Subcutaneous adipose tissue (tissue), 4 donors: ENCODE results near the gene TMEM200A. TPM values are rescaled to one million over a fixed set of nuclear protein-coding genes. Genes with fewer than 3 reads are reported as not detected.

Source experiments
- total RNA-seq, 4 donors: library from RNA; depleted of rRNA; stranded (reverse); fragments of >200 nt; gene quantifications; one replicate each; pipeline ENCODE4 v1.1.0, GENCODE V29; 2016
- TF ChIP-seq, protein P1 (sequence below): fragments of 450-650 bp; IDR thresholded peaks from one replicate; pipeline ENCODE4 v1.5.1; 2016; ENCODE audit warnings: low read depth, mild to moderate bottlenecking, control low read depth, antibody characterized with exemption, moderate library complexity

TMEM200A gene
- total RNA-seq, 4 donors from 2014 or later = 1.3 to 4.8 (median 2.4) TPM

DNA sequence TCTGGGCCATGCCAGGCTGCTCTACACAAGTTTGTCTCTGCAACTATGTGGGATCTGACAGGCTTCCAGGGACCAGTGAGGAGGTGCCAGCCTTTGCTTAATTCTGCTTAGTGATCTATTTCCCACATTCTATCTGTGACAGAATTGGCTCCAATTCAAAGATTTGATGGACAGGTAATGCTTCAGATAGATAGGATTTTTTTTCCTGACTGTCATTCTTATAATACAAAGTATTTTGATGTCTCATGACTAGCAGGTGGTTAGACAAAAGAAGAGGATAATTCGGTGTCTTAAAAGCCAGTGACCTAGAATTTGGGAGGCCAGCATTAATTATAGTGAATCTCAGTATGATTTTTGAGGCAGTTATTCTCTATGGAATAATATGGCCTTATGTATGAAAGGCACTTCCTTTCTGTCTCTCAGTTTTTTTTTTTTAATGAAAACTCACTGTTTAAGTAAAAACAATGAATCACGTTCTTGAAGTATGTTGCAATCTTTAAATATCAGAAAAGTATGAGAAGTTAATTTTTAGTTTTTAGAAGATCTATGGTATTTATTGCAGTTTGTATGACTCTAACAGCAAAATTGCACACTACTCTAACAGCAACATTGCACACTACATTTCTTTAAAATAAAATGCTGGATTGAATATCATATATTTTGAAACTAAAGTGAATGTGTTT is 43.7 kb downstream of the TMEM200A start:
- TF ChIP-seq, protein P1, sequence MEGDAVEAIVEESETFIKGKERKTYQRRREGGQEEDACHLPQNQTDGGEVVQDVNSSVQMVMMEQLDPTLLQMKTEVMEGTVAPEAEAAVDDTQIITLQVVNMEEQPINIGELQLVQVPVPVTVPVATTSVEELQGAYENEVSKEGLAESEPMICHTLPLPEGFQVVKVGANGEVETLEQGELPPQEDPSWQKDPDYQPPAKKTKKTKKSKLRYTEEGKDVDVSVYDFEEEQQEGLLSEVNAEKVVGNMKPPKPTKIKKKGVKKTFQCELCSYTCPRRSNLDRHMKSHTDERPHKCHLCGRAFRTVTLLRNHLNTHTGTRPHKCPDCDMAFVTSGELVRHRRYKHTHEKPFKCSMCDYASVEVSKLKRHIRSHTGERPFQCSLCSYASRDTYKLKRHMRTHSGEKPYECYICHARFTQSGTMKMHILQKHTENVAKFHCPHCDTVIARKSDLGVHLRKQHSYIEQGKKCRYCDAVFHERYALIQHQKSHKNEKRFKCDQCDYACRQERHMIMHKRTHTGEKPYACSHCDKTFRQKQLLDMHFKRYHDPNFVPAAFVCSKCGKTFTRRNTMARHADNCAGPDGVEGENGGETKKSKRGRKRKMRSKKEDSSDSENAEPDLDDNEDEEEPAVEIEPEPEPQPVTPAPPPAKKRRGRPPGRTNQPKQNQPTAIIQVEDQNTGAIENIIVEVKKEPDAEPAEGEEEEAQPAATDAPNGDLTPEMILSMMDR = no peak

DNA sequence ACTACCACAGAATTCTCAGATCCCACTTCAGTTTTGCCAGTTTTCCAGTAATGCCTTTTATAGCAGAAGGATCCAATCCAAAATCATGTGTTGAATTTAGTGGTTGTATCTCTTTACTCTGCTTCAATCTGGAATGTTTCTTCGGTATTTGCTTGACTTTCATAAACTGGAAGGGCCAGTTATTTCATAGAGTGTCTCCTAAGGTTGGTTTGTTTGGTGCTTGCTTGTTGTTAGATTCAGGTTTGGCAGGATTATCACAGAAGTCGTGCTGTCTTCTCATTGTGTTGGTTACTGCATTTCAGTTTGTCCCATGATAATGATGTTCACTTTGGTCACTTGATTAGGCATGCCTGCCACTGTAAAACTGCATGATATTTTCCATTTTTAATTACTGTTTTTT is 45.7 kb downstream of the TMEM200A start:
- TF ChIP-seq, protein P1 = no peak

DNA sequence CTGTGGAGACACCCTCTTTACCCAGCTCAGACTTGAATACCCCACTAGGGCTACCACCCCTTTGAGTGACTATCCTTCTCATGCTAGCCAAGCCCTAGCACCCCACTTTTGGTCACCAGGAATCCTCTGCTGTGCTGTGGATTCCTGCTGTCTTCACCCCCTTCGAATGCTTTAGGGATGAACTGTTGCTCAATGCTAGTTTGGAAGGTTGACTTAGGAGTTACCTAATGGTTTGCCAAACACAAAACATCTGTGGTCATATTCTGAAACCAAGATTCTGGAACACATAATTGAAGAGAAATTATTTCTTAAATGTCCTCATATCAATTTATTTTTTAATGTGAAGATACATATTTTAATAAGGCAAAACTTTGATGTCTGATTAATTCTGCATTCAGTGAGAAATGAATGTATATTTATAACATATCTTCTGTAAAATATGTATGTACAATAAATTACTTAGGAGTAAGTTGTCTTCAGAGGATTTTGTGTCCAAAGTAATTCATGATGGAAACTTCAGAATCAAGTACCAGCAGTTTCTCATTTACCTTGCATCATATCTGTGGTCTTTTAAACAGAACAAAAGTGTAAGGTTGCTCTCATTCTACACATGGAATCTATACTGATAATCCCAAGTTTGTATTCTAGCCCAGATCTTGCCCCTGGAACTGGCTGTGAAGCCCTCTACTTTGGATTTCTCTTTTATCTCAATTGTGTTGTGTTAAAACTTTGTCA is 46.9 kb downstream of the TMEM200A start:
- TF ChIP-seq, protein P1 = no peak

DNA sequence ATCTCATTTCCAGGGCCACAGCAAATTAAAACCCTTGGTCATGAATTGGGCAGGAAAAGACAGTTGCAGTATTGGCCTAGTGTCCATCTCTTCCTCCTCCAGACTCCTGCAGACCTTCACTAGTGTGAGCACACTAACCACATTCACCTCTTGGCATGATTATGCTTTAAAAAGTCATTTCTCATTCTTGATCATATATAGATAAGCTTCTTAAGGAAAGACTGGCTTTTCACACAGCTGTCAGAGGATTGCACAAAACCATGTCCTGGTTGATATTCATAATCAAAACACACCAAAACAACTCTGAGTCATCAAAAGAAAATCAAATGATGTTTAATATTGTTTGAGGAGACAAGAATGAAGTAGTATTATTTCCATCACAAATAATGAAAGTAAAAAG is 52.1 kb downstream of the TMEM200A start:
- TF ChIP-seq, protein P1 = no peak

DNA sequence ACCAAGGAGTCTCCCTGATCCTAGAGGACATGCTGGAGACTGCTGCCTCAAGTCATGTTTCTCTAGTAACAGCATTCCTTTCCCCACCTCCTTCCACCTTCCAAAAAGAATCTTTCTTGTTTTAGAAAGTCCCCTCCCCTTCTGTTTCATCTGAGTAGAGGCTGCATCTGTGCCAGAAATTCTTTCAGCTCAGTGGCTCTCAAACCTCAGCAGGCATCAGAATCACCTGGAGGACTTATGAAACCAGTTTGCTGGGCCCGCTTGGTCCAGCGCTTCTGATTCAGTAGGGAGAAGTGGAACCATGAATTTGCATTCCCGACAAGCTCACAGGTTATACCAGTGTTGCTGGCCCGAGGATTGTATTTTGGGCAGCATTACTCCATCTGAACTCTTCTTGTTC is 55.1 kb downstream of the TMEM200A start:
- TF ChIP-seq, protein P1 = no peak

DNA sequence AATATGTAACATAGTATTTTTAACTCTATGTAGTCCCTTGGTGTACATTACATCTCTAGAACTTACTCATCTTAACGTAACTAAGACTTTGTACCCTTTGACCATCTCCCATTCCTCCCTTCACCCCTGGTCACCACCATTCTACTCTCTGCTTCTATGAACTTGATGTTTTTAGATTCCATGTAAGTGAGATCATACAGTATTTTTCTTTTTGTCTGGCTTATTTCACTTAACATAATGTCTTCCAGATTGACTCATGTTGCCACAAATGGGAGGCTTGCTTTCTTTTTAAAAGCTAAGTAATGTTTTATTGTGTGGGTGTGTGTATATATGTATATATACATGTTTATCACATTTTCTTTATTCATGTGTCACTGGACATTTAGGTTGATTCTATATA is 55.8 kb downstream of the TMEM200A start:
- TF ChIP-seq, protein P1 = no peak

DNA sequence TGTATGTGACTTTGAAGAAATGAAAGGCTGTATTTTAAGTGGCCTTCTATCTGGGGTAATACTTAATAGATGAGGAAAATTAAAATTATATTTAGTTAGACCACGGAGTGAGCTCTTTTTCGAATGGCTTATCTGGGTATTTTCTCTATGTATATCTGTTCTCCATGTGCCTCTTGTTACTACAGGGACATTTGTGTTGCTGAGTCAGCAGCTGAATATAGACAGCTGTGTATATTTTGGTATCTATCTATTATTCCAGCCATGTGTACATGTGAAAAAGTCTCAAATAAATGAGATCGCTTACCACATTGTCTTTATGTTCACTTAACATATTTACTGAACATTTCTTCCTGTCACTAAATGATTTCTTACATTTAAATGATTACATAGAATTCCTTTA is 57.2 kb downstream of the TMEM200A start:
- TF ChIP-seq, protein P1 = no peak
